CD4-positive, alpha-beta T cell treated with Interleukin-17A for 4 hours (primary cell): ENCODE data around the gene ALKBH3.

Experiments used
- DNase-seq: peaks from one replicate; pipeline ENCODE4 v3.0.0-alpha.2; 2020; ENCODE audit warnings: mixed read lengths

The ALKBH3 gene

DNA sequence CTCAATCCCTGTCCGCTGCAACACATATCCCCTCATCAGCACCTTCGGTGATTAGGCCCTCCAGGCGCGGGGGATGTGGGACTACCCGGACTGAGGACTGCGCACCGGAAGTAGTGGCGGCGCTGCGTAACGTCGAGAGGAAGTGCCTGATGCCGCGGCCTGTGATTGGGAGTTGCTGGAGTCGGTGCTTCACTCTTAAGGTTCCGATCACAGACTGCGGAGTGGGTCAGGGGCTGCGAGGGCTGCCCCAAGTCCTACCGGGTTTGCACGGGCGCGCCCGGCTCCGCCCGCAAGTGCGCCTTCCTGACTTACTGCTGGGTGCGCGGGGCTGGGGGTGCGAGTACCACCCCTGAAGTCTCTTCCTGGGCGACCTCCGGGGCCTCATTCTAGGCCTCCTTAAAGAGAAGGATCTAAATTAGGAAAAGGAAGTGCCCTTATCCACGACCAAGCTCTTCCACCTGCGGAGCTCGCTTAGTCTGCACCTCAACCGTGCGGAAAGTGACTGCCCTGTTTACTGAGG, at the start of gene ALKBH3:
TSS of gene ALKBH3 (plus strand) at position 192 of the 520 bp plus-strand sequence. CDS start 1,822 bp downstream, outside the sequence.
- peak; percentile 91 for DNase-seq

DNA sequence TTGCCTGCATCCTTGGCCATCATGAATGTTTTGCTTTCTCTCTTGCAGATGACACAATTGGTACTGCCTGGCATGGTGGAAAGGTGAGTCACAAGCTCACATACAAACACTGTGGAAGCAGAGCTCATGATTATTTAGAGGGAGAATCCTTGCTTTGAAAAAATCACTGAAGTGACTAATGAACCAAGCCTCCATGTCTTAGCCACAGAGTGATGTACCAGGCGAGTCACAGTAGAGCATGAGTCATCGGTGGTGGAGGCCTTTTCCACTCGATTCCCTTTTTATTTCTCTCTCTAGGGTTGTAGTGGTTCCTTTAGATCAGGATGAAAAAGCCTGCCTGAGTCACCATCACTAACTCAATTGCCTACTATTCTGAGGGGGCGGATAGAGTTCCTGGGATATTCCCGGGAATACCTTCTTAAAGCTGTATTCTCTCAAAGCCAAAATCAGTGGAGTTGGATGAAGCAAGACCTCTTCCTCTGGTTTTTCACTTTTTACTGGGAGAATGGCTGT, 49.6 kb upstream of the ALKBH3 start:
- DNase-seq, result peak; percentile 43

DNA sequence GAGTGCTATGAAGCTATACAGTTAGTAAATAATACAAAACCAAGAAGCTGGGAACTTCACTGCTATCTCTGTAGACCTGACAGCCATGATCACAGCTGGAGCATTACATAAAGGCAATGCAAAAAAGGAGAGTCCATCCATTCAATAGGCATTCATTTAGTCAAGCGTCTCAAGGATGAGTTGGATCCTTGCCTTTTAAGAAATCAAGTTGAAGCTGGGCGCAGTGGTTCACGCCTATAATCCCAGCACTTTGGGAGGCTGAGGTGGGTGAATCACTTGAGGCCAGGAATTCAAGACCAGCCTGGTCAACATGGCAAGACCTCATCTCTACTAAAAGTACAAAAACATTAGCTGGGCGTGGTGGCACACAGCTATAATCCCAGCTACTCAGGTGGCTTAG, 48.1 kb upstream of the ALKBH3 start:
- no peak for DNase-seq

DNA sequence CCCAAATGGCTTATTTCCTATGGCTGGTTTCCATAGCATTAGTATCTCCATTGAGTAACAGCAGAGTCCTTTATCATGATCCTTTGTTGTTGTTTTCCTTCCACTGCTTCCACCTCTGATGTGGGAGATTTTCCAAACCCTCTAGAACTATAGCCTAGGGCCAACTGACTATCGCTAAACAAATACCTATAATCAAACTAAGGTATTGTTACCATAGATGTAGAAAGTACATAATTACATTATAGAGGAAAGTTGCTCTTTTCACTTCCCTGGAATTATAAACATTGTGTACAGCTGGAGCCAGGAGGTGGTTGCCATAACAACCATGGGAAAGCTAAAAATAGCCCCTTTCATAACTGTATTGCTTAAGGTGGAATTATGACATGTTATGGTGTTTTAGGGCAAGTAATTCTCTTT, 47.0 kb upstream of the ALKBH3 start:
- no peak for DNase-seq

DNA sequence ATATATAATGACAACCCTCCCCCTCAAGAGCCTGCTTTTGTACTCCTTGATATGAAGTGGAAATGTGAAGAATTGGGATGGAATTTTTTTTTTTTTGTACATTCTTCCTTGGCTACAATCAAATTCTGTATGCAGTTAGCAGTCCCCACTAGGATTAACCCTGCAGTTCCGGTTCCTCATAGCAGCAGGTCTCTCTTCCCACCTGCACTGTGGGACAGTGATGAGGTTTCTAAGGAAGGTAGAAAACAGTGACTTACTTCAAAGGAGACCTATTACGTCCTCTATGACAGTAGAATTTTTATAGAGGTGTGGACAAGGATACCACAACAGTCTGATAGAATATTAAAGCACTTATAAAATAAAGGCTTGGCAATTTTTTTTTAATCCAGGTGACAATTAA, 46.3 kb upstream of the ALKBH3 start:
- no peak for DNase-seq

DNA sequence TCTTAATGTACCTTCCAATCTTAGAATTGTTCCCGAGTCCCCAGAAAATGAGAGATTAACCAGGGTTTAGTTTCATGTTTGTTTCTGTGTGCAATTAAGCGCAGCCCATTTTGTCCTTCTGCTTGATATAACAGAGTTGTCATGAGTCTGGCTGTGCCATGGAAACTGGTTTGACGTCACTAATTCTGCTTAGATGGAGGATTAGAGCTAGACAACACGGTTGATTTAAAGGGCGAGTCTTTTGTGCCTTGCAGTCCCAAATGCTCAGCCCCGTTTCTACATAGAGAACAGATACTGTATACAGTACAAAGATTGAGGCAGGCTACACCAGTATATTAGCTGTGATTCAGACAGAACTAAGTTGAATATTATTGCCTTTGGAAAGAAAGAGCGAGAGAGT, 45.5 kb upstream of the ALKBH3 start:
- no peak for DNase-seq

DNA sequence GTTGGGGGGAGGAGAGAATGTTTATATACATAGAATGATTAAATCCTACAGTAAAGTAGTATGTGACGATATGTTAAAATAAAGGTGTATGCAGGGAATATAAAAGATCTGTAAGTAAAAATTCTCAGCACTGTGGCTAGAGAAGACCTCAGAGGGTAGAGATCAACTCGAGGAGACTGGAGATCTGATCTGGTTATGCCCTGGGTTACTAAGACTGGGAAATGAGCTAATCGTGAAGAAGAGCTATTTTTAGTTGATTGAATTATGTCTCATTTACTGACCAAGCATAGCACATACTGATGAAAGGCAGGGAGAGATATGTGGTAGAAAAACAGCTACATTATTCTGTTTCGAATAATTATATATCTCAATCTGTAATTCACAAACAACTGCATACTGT, 42.8 kb upstream of the ALKBH3 start:
- DNase-seq, result no peak

DNA sequence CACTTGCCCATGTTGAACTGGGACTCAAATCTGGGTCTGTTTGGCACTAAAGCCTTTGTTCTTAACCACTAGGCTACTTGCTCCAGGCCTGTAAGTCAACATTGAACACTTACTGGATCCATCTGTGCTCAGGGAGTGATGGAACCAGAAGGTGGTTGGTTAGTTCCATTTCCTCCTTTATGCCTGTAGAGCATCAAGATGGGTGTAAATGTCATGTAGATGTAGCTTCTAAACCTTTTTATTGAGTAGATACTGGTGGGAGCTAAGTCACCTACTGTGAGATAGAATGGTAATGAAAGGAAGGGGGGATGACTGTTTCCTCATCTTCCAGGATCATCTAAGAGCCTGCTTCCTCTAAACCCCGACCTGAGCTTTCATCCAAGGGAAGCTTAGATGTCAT, 38.6 kb upstream of the ALKBH3 start:
- no peak for DNase-seq

DNA sequence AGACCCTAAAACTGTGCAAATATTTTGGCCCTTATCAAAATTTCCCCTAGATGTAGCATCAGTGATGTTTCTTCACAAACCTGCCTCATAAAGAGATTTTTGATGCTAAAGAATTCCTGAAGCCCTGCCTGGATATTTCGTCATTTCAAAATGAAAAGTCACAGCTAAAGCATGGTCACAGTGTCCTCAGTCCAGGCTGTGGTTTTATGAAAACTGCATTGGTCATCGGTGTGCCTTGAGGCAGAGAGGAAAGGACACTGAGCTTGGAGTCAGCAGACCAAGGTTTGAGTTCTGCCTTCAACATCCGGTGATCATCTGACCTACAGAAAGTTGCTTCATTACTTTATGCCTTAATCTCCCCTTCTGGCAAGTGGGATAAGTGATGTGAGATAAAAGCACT, 34.8 kb upstream of the ALKBH3 start:
- no peak for DNase-seq

DNA sequence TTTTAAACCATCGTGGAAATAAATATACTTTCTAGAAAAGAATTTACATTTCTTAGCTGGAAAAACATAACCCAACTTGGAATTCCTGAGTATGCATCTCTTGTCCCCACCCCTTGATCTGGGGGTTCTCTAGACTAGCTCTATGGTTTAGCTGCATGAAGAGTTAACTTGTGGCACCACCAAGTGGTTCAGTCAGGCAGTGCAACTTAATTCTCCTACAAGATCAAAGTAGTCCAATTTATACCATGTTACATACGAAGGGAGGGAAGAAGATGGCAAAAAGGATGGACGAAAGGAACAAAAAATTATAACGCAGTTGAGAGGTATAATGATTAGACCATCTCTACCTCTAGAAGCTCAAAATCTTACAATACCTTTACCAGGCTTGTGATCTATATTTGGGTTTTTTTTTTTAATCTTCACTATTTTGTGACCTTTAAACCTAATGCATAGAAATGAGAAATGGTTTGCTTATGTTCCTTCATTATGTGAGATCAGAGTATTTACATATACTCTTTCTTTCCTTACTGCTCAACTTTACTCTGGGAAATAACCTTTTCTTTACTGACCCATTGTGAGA, 28.5 kb upstream of the ALKBH3 start:
- DNase-seq, result peak; percentile 59

DNA sequence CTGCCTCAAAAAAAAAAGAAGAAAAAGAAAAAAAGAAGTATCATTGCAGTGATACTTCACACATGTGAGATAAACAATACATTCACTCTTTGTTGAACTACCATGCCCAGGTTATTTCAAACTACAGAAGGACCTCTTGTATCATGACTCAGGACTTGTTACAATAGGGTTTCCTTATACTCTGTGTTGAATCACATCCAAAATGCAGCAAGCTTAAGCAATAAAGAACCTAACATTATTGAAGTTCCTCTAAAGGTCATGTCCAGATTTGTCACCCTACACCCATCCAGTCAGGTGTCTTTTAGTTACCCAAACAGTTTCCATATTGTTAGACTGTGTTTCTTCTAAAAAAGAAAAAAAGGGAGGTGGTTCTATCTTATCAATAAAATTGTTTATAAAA, 26.9 kb upstream of the ALKBH3 start:
- no peak for DNase-seq

DNA sequence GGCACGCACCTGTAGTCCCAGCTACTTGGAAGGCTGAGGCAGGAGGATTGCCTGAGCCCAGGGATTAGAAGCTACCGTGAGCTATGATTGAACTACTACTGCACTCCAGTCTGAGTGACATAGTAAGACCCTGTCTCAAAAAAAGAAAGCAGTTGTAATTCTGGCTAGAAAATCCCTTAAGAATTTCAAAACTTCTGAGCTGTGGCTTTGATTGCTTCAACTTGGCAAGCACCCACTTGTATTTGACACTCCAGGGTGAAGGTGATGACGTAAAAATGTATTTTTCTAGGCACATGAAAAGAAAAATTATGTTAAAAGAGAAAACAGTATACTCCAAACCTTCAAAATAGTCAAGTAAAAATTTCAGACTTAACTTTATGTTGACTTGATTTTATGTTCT, 23.6 kb upstream of the ALKBH3 start:
- DNase-seq, result no peak

DNA sequence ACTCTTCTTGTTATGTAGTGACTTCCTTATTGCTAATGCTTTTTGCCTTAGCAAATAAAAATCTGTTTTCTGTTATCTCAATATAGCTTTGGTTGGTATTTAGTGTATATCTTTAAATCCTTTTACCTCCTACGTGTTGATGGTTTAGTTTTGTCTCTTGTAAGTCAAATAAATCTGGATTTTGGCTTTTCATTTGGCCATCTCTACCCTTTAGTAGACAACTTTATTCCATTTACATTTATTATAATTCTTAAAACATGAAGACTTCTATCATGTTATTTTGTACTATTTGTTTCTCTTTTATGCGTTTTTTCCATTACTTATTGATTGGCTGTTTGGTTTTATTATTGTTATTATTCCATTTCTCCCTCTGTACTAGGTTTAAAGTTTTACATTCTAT, 19.5 kb upstream of the ALKBH3 start:
- DNase-seq, result no peak

DNA sequence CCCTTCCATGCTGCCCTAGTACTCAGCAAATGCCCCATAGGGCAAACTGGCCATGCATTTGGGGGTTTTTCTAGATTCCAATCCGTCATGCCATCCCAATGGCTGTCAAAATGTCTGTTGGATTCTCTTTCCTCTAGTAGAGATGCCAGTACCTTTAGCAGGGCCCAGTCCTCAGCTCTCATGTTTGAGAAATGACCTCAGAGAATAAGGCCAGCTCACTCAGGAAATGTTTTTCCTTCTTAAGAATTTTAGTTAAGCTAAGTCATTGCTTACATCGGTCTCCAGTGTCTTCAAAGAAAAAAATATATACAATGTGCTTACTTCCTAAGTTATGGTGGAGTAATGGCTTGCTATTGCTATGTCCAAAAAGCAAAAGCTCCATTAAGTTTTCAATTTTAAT, 14.1 kb upstream of the ALKBH3 start:
- no peak for DNase-seq

DNA sequence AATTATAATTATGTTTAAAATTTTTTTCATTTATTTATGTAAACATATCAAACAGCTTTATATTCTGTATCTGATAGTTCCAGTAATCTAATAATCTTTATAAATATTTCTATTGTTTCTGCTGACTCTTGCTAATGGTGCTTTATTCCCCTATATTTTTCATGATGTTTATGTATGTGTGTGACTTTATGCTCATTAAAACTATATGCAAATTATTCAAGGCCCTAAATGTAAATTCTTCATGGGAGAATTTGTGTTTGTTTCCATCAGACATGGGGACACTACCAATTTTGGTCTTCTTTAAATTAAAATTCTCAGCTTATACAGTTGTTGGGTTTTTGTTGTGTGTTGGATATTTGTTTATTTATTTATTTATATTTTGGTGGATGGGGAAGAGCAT, 13.7 kb upstream of the ALKBH3 start:
- DNase-seq, result no peak

DNA sequence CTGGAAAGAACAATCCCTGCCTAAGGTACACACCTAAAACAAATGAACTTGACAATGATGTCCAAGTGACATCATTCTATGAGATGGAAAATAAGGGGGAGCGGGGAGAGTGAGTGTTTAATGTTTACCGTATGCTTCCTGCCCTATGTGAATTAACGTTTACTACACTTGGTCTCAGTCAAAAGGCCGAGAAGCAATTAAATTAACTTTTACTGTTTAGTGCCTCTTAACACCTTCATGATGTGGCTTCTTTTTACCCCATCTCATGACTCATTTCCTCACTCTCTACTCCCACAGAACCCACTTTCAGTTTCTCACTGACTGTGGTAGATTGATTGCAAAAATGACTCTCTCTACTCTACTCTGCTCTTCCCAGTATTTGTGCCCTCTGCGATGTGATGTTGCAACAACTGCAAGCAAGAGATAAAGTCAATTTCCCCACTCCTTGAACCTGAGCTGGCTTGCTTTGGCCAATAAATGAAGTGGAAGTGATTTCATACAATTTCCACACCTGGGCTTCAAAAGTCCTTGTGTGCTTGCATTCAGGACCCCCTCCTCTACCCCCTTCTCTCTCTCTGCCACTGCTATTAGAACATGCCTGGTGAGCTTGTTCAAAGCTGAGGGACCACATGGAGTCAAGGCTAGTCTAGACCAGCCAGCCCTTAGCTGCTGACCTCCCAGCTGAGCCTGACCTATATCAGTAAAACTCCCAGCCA, 11.6 kb upstream of the ALKBH3 start:
- peak; percentile 5 for DNase-seq

DNA sequence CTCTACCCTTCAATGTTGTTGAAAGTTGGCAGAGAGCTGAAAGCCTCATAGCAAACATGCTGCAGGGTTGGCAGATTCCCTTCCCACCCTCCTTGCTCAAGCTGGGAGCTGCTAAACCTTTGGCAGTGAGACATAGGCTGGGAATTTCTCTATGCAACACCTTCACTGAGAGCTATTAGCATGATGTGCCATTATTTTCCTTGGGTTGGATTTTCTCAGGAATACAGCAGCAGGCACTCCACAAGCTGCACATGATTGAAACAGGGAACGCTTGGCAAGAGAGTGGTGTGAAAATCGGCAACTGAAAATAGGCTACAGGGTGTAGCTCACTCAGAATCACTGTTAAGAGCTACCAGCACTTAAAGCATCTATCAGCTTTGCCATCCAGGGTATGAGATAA, 9.6 kb upstream of the ALKBH3 start:
- no peak for DNase-seq

DNA sequence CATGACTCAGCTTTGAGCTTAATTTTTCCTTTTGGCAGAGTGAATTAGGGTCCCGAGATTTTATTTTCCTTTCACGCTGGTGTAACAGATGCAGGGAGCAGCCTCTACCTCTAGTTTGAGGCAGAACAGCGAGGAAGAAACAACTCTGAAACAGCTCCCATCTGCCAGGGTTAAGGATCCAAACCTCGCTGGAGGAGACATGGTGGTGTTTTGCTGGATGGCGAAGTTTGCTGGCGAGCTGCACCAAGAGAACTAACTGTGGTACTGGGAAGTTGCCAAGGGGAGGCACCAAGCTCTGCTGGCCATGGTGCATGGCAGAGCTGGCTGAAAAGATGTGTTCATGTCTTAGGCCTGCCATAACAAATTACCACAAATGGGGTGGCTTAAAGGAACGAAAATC, 7.6 kb upstream of the ALKBH3 start:
- DNase-seq, result no peak

DNA sequence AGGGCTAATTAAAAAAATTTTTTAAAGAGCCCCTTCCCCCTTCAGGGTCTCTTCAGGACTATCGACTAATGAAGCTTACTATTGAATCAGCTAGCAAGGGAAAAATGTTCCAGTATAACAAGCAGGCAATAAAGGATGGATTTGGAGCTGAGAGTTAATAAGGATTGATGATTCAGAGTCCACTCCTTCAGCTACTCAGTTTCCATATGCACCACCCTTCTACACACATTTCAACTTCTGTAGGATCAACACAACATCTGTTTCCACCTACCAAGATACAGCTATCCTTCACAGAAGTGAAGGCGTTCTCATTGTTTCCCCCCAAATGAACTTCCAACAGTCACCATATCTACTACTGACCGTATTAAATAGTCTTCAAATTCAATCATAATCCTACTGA, 6.6 kb upstream of the ALKBH3 start:
- no peak for DNase-seq

DNA sequence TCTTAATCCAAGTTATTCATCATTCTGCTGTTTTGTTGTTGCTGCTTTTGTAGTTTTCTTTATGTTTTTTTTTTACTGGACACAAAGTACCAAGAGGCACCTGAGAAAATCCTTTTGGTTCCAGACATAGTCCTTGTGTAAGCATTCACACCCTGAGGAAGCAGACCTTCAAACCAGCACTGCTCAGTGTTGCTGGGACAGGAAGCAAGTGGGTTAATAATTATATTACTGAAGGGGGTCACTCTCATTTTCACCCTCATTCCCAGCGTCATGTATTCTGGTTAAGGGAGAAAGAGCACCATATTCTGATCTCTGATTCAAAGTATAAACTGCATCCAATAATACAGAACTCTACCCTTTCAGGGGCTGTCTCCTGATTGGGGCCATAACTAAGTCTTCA, 5.9 kb upstream of the ALKBH3 start:
- no peak for DNase-seq

DNA sequence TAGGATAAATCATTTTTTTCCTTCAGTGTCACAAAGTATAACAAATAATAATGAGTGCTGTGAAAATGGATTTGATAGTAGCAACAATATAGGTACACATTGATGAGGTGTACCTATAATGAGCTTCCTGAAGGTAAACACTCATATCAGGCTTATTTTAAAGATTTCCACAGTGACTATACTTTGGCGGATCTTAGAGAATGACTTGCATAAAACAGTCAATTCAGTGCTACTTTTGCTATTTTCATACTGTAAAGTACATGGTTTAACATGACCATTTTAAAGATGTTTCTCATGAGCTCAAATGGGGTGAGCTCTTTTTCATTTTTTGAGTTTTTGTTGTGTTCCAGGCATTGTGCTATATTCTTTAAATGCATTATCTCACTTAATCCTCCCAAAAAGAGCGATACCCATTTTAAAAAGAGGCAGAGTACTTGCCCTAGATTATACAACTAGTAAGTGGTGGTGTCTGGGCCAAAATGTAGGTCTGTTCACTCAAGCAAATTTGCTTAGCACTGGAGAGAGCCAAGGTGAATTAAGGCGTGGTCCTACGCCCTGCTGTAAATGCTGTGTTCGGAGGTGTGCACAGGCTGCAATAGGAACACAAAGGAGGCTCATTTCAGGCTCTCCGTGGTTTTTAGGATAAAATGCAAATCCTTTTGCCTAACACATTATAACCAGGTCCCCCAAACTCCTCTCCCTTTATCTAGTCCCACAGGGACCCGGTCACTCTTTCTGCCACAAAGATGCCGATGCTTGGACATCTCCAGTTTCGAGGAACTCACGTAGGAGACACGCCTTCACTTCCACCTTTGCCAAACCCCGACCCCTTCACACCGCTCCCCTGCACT, 617 bp upstream of the ALKBH3 start:
- no peak for DNase-seq

DNA sequence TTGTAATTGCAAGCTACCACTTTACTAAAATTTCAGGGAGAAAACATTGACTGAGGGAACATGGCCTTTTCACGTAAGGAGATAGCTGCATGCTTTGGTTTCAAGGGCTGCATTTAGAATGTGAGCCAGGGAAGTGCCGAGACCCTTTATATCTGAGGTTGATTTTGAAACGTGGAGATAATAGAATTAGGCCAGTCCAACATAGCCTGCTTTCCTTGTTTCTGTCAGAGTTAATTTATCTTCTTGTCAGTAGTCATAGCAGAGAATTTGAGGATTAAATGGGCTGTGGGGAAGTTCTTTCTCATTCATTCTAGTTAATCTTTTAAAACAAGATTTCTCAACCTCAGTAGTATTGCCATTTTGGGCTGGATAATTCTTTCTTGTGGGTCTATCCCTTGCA, 12.2 kb downstream of the ALKBH3 start:
- no peak for DNase-seq

DNA sequence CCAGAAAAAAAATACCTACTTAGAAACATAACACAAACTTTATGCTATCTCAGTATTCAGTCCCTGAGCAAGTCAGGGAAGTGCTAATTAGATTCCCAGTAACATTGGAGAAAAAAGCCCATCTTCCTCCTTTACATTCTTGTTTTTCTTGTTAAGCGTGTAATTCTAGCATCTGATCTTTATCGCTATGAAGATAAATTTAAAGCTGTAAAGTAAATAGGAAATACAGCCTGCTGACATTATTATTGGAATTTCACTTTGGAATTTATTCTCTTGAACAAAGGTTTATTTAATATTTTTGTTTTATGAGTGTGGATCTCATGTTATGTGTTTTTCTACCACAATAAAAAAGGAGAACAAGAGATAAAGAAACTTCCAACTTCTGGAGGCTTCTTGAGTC, 13.9 kb downstream of the ALKBH3 start:
- no peak for DNase-seq

DNA sequence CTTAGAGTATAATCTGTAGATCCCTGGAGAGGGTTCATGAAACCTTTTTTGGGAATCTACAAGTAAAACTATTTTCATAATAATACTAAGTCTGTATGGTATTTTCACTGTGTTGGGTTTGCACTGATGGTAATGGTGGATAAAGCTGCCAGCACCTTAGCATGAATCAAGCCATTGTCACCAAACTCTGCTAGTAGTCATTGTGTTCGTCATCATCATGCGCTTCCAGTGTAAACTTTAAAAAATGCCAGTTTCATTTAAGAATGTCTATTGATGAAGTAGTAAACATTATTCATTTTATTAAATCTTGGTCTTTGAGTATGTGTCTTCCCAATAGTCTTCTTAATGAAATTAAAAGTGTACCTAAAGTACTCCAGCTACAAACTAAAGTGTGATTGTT, 15.0 kb downstream of the ALKBH3 start:
- DNase-seq, result no peak
